ENCODE data around the gene CCDC83. TPM values are rescaled to one million over a fixed set of nuclear protein-coding genes. Genes with fewer than 3 reads are reported as not detected.
"Not testable (repeated sequence)": the region's sequence is repeated elsewhere in the genome, so short reads cannot be mapped to it uniquely, and the experiment has no call there.

CCDC83 gene
- total and polyA plus RNA-seq, 2 experiments from 2014 or later, result not detected

DNA sequence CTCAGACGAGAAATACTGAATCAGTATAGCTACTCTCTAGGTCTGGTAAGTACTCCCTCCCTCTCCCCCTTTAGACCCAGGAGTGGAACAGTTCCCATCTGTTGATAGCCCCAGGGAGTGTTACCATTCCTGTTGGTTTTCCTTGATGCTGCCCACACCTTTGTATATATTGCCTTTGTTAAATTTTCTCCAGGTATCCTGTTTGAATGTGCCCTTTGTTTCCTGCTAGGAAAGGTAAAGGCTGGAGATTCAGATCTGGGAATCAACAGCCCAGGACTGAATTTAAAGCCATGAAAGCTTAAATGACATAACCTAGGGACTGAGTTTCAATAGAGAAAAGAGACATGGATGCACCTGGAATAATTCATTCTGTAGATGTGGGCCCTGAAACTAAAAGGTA, 68.3 kb downstream of the CCDC83 start (continued):
- TF ChIP-seq, protein P1, sequence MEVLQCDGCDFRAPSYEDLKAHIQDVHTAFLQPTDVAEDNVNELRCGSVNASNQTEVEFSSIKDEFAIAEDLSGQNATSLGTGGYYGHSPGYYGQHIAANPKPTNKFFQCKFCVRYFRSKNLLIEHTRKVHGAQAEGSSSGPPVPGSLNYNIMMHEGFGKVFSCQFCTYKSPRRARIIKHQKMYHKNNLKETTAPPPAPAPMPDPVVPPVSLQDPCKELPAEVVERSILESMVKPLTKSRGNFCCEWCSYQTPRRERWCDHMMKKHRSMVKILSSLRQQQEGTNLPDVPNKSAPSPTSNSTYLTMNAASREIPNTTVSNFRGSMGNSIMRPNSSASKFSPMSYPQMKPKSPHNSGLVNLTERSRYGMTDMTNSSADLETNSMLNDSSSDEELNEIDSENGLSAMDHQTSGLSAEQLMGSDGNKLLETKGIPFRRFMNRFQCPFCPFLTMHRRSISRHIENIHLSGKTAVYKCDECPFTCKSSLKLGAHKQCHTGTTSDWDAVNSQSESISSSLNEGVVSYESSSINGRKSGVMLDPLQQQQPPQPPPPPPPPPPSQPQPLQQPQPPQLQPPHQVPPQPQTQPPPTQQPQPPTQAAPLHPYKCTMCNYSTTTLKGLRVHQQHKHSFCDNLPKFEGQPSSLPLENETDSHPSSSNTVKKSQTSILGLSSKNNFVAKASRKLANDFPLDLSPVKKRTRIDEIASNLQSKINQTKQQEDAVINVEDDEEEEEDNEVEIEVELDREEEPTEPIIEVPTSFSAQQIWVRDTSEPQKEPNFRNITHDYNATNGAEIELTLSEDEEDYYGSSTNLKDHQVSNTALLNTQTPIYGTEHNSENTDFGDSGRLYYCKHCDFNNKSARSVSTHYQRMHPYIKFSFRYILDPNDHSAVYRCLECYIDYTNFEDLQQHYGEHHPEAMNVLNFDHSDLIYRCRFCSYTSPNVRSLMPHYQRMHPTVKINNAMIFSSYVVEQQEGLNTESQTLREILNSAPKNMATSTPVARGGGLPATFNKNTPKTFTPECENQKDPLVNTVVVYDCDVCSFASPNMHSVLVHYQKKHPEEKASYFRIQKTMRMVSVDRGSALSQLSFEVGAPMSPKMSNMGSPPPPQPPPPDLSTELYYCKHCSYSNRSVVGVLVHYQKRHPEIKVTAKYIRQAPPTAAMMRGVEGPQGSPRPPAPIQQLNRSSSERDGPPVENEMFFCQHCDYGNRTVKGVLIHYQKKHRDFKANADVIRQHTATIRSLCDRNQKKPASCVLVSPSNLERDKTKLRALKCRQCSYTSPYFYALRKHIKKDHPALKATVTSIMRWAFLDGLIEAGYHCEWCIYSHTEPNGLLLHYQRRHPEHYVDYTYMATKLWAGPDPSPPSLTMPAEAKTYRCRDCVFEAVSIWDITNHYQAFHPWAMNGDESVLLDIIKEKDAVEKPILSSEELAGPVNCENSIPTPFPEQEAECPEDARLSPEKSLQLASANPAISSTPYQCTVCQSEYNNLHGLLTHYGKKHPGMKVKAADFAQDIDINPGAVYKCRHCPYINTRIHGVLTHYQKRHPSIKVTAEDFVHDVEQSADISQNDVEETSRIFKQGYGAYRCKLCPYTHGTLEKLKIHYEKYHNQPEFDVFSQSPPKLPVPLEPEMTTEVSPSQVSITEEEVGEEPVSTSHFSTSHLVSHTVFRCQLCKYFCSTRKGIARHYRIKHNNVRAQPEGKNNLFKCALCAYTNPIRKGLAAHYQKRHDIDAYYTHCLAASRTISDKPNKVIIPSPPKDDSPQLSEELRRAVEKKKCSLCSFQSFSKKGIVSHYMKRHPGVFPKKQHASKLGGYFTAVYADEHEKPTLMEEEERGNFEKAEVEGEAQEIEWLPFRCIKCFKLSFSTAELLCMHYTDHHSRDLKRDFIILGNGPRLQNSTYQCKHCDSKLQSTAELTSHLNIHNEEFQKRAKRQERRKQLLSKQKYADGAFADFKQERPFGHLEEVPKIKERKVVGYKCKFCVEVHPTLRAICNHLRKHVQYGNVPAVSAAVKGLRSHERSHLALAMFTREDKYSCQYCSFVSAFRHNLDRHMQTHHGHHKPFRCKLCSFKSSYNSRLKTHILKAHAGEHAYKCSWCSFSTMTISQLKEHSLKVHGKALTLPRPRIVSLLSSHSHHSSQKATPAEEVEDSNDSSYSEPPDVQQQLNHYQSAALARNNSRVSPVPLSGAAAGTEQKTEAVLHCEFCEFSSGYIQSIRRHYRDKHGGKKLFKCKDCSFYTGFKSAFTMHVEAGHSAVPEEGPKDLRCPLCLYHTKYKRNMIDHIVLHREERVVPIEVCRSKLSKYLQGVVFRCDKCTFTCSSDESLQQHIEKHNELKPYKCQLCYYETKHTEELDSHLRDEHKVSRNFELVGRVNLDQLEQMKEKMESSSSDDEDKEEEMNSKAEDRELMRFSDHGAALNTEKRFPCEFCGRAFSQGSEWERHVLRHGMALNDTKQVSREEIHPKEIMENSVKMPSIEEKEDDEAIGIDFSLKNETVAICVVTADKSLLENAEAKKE (CRISPR knock-in tag; IDR thresholded peaks at IDR 0.05), result no peak
- no peak for TF ChIP-seq EZH2 (IDR thresholded peaks at IDR 0.05; ENCODE audit: low read depth, unreplicated experiment)

DNA sequence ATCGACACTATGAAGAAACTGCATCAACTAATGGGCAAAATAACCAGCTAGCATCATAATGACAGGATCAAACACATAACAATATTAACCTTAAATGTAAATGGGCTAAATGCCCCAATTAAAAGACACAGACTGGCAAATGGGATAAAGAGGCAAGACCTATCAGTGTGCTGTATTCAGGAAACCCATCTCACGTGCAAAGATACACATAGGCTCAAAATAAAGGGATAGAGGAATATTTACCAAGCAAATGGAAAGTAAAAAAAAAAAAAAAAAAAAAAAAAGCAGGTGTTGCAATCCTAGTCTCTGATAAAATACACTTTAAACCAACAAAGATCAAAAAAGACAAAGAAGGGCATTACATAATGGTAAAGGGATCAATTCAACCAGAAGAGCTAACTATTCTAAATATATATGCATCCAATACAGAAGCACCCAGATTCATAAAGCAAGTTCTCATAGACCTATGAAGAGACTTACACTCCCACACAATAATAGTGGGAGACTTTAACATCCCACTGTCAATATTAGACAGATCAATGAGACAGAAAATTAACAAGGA, 71.6 kb downstream of the CCDC83 start:
- not testable (repeated sequence) for H3K9me2 ChIP-seq (ENCODE audit: insufficient read depth); H3K27ac ChIP-seq (ENCODE audit: low read depth); H3K27ac Mint-ChIP-seq; H3K27me3 Mint-ChIP-seq (ENCODE audit: insufficient read depth, low read depth, poor library complexity); H2AFZ ChIP-seq; H3K36me3 ChIP-seq (ENCODE audit: insufficient read depth); H3K4me3 Mint-ChIP-seq; H3K4me3 ChIP-seq; H3K4me2 ChIP-seq; H3K79me2 ChIP-seq (replicated peaks; ENCODE audit: insufficient read depth); H3K4me1 ChIP-seq (ENCODE audit: insufficient read depth); H4K20me1 ChIP-seq (replicated peaks; ENCODE audit: insufficient read depth); H3F3A ChIP-seq (replicated peaks; ENCODE audit: low read depth); ATAC-seq; H3K36me3 Mint-ChIP-seq (ENCODE audit: low read depth); H3K4me1 Mint-ChIP-seq; DNase-seq (ENCODE audit: low spot score)
- peaks cover 11% of the 10 kb centered on the region; the same call in 2 of the 3 replicates for H3K9me3 Mint-ChIP-seq
- H3K27me3 ChIP-seq (ENCODE audit: insufficient read depth), result peaks cover 13% of the 10 kb centered on the region; the same call in 1 of the 2 replicates

GRCh38 chr11:85930879-85931366, 75.7 kb downstream of the CCDC83 start:
- Mint-ChIP-seq H3K4me3 (no peak overlapping the region), H3K9me3 (peaks cover 8% of the 10 kb centered on the region; the same call in 2 of the 3 replicates), H3K27me3 (ENCODE audit: insufficient read depth, low read depth, poor library complexity) (peaks cover 5% of the 10 kb centered on the region), H3K4me1 (no peaks in the 10 kb centered on the region), H3K36me3 (ENCODE audit: low read depth) (no peaks in the 10 kb centered on the region), H3K27ac (no peak overlapping the region)
- H4K20me1 ChIP-seq (replicated peaks; ENCODE audit: insufficient read depth), result no peaks in the 10 kb centered on the region
- H3F3A ChIP-seq (replicated peaks; ENCODE audit: low read depth), result no peaks in the 10 kb centered on the region
- H3K79me2 ChIP-seq (replicated peaks; ENCODE audit: insufficient read depth), result no peaks in the 10 kb centered on the region
- no peak overlapping the region for H3K4me3 ChIP-seq
- no peak for TF ChIP-seq POLR2AphosphoS5 (IDR thresholded peaks at IDR 0.05; ENCODE audit: low read depth)
- no peak for TF ChIP-seq JUNB (IDR thresholded peaks at IDR 0.05; ENCODE audit: unreplicated experiment)
- no peak for TF ChIP-seq CREB1 (CRISPR knock-in tag; IDR thresholded peaks at IDR 0.05; ENCODE audit: low read depth)
- TF ChIP-seq REST (IDR thresholded peaks at IDR 0.05; ENCODE audit: unreplicated experiment), result no peak
- no peak for TF ChIP-seq ZNF331 (CRISPR knock-in tag; IDR thresholded peaks at IDR 0.05; ENCODE audit: low read depth)
- TF ChIP-seq NANOG (IDR thresholded peaks at IDR 0.05; ENCODE audit: borderline replicate concordance), result no peak
- H3K4me2 ChIP-seq, result no peak overlapping the region
- no peaks in the 10 kb centered on the region for H3K9me2 ChIP-seq (ENCODE audit: insufficient read depth)
- no peak for ATAC-seq
- H3K27ac ChIP-seq (ENCODE audit: low read depth), result no peak overlapping the region
- no peaks in the 10 kb centered on the region for H3K36me3 ChIP-seq (ENCODE audit: insufficient read depth)
- H2AFZ ChIP-seq, result no peak overlapping the region
- no peak for DNase-seq (ENCODE audit: low spot score)
- peaks cover 53% of the 10 kb centered on the region for H3K27me3 ChIP-seq (ENCODE audit: insufficient read depth)
- no peaks in the 10 kb centered on the region for H3K4me1 ChIP-seq (ENCODE audit: insufficient read depth)
